ENCODE results near the gene TC2N.
"Not testable (repeated sequence)": the region's sequence is repeated elsewhere in the genome, so short reads cannot be mapped to it uniquely, and the experiment has no call there.

The TC2N gene

GRCh38 chr14:91753501-91754128 is 113.7 kb downstream of the TC2N start:
- peak; percentile 39 for DNase-seq (ENCODE audit: low spot score)

- no peak for DNase-seq (ENCODE audit: low spot score)
These were observed 114.4 kb downstream of the TC2N start for GRCh38 chr14:91752961-91753360.

GRCh38 chr14:91751719-91752118 is 115.6 kb downstream of the TC2N start:
- DNase-seq (ENCODE audit: low spot score): no peak

DNA sequence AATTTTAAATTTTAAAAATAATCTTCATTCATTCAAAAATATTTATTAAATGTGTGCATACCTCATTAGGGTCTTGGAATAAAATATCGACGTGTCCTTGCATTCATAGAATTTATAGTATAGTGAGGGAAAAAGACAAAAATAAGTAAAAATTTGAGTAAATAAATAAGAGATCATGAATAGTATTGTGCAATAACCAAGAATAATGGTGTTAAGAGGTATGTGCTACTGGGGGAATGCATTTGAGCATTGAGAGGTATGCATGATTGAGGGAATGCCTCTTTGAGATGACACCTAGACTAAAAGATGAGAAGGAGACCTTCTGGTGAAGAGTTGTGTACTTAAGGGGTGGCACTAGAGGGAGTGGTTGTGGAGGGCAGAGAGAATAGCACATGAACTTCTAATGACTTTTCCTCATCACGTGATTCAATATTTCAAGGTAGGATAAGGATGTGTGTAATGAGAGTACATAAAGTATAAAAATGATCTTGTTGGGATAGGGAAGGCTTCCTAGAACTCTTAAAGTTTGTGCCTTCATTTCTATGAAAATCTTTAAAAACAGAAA is 116.6 kb downstream of the TC2N start:
- no peak for DNase-seq (ENCODE audit: low spot score)

DNA sequence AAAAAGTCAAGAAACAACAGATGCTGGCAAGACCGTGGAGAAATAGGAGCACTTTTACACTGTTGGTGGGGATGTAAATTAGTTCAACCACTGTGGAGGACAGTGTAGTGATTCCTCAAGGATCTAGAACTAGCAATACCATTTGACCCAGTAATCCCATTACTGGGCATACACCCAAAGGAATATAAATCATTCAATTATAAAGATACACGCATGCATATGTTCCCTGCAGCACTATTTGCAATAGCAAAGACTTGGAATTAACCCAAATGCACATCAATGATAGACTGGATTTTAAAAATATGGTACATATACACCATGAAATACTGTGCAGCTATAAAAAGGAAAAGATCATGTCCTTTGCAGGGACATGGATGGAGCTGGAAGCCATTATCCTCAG is 117.5 kb downstream of the TC2N start:
- no peak for DNase-seq (ENCODE audit: low spot score)

DNA sequence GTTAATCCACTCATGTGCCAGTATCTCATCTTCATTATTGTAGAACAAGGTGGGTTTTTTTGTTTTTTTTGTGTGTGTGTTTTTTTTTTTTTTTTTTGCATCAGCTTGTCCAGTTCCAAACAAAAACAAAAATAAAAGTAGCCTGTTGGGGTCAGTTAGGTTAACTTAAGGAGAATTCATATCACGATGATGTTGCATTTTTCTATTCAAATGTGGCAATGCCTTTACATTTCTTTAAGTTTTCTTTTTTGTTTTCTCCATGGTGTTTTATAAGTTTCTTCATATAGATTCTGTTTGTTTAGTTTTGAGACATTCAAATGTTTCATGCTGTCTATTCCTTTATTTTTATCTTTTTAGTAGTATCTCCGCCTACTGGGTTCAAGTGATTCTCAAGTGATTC is 119.3 kb downstream of the TC2N start:
- DNase-seq (ENCODE audit: low spot score): no peak

DNA sequence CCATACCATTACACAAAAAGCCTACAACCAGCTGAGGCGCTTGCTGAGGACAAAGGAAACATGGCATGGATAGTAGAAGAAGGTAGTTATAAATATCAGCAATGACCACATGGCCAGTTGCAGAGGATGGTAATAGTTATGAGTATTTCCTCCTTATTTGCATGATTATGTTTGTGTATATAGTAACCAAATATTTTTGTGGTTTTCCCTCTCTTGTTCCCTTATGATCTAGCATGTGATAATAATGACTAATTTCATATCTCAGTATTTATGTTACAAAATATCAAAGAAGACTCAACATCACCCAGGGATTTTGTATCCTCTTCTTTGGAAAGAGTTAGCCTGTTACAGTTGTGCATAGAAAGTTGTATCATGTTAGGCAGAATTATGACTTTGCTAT is 122.0 kb downstream of the TC2N start:
- DNase-seq (ENCODE audit: low spot score): no peak

DNA sequence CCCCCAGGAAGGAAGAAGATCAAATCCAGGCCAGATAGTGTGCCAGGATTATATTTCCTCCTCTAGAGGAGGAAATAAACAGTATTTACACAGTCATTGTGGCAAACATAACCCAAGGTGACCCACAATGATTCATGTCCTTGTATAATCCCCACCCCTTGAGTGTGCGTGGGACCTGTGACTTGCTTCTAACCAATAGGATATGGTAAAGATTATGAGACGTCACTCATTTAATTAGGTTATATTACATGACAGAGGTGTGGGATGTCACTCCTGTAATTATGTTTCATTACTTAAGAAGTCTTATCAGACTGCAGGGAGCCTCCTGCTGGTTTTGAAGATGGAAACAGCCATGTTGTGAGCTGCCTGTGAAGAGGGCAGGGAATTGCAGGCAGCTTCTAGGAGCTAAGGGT is 123.3 kb downstream of the TC2N start:
- DNase-seq (ENCODE audit: low spot score): no peak

GRCh38 chr14:91743305-91743653 is 124.1 kb downstream of the TC2N start:
- DNase-seq (ENCODE audit: low spot score): no peak

GRCh38 chr14:91742621-91743304 is 124.6 kb downstream of the TC2N start:
- no peak for DNase-seq (ENCODE audit: low spot score)

DNA sequence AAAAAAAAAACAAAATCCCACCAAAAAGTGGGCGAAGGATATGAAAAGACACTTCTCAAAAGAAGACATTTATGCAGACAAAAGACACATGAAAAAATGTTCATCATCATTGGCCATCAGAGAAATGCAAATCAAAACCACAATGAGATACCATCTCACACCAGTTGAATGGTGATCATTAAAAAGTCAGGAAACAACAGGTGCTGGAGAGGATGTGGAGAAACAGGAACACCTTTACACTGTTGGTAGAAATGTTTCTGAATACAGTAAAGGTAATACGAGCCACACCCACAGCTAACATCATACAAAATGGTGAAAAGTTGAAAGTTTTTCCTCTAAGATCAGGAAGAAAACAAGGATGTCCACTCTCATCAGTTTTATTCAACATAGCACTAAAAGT is 127.5 kb downstream of the TC2N start:
- DNase-seq (ENCODE audit: low spot score): not testable (repeated sequence)

DNA sequence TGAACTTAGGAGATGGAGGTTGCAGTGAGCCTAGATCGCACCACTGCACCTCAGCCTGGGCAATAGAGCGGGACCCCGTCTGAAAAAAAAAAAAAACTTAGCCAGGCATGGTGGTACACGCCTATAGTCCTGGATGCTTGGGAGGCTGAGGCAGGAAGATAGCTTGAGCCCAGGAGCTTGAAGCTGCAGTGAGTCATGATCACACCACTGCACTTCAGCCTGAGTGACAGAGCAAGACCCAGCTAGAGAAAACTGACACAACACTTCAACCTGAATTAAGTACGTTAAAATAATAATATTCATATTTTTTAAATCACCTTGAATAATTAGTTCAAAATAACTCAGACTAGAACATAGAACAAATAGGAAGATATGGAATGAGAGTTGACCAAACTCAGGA is 129.7 kb downstream of the TC2N start:
- no peak for DNase-seq (ENCODE audit: low spot score)

GRCh38 chr14:91732859-91733477 is 134.4 kb downstream of the TC2N start:
- DNase-seq (ENCODE audit: low spot score): peak; percentile 16

DNA sequence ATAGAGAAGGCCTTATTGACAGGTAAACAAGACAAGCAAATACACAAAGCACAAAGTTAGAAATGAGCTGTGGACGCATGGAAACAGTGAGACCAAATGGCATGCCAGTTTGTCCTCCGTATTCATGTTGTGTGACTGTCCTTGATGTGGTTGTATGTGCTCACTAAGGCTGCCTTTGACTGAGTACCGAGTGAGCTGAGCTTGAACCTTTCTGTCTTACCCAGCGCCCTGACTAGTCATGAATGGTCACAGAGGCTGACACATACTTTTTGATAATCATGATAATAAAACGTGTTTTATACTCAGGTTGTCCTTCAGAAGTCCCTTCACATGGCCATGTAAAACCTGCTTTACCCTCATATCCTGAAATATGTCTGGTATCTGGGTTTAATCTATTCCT is 134.9 kb downstream of the TC2N start:
- no peak for DNase-seq (ENCODE audit: low spot score)

GRCh38 chr14:91731986-91732385 is 135.3 kb downstream of the TC2N start, which contains the start of gene CATSPERB:
Gene CATSPERB (minus strand): TSS chr14:91732086. CDS start chr14:91729479, 2,607 bp downstream.
- DNase-seq (ENCODE audit: low spot score): no peak

DNA sequence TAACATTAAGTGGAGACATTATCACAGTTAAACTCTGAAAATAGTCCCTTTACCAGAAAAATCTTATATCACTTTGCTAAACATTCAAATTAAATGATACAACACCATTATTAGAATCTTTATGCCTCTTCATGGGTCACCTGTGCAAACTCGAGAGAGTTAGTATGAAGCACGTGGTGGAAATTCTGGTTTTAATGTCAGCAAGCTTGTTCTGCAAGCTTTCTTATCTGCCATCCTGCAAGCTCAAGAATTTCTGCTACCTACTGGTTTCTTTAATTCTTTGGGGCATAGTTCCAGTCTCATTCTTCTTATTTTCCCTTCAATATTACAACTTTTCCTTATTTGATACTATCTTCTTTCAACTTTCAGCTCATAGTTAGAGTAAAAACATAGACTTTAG is 136.3 kb downstream of the TC2N start:
- no peak for DNase-seq (ENCODE audit: low spot score)

DNA sequence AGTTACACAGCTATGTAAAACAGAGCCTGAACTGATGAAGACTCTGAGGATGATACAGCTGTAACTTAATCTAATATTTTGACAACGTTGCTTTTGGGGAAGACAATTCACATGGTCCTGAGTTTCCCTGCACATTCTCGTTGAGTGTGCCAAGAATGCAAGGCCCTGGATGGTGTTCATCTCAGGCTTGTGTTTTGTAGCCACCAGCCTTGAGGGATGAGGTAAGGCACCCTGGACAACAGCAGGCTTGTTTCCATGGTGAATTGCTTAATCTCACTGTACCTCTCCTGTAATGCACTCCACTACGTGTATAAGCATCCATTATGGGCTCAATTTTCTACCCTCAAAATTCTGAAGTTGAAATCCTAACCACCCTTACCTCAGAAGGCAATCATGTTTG is 137.6 kb downstream of the TC2N start:
- DNase-seq (ENCODE audit: low spot score): no peak

Data from AG08395 (cell line).